H7 (cell line): ENCODE data around the gene TRIM9. TPM values are rescaled to one million over a fixed set of nuclear protein-coding genes. Genes with fewer than 3 reads are reported as not detected.
A peak's percentile ranks its signal among the peaks of the same experiment; 100 is the strongest.

Experiments
- DNase-seq: peaks from one replicate; pipeline ENCODE4 v3.0.0; 2012
- H3K27me3 ChIP-seq: 2 replicates; pipeline ENCODE4 v1.6.0; 2011; ENCODE audit warnings: mild to moderate bottlenecking, low read length; ENCODE audit not compliant: control insufficient read depth, insufficient read depth
- H3K36me3 ChIP-seq: replicated peaks from 2 replicates; pipeline ENCODE4 v1.5.1; 2011; ENCODE audit warnings: low read length; ENCODE audit not compliant: control insufficient read depth, insufficient read depth
- H3K4me3 ChIP-seq: 2 replicates; pipeline ENCODE4 v1.5.1; 2011; ENCODE audit warnings: low read depth, mild to moderate bottlenecking, control low read depth, low read length, moderate library complexity; ENCODE audit not compliant: insufficient read depth
- total RNA-seq: library from RNA; depleted of rRNA; stranded (reverse); fragments of >200 nt; shearing (Covaris generic); gene quantifications from 2 replicates; pipeline ENCODE4 v1.2.3, GENCODE V29; 2014

TRIM9 gene
- total RNA-seq, 1 experiment from 2014 or later: 0.73 TPM

- no peaks in the 10 kb centered on the region for H3K36me3 ChIP-seq
- H3K4me3 ChIP-seq: no peak overlapping the region
- no peaks in the 10 kb centered on the region for H3K27me3 ChIP-seq
- no peak for DNase-seq
These were observed 109.6 kb downstream of the TRIM9 start for GRCh38 chr14:50985124-50985858.

- Histone ChIP-seq H3K4me3 (no peak overlapping the region), H3K27me3 (no peaks in the 10 kb centered on the region), H3K36me3 (no peaks in the 10 kb centered on the region)
- no peak for DNase-seq
These were observed 110.7 kb downstream of the TRIM9 start for GRCh38 chr14:50984036-50984710.

- no peaks in the 10 kb centered on the region for H3K36me3 ChIP-seq
- H3K4me3 ChIP-seq: no peak overlapping the region
- DNase-seq: no peak
- no peaks in the 10 kb centered on the region for H3K27me3 ChIP-seq
These were observed 114.7 kb downstream of the TRIM9 start for GRCh38 chr14:50979941-50980850.

GRCh38 chr14:50978888-50979287 lies 116.0 kb downstream of the TRIM9 start:
- H3K4me3 ChIP-seq: no peak overlapping the region
- no peaks in the 10 kb centered on the region for H3K27me3 ChIP-seq
- no peak for DNase-seq
- H3K36me3 ChIP-seq: no peaks in the 10 kb centered on the region

GRCh38 chr14:50978529-50978871 lies 116.4 kb downstream of the TRIM9 start:
- DNase-seq: peak; percentile 13
- Histone ChIP-seq H3K4me3 (no peak overlapping the region), H3K36me3 (no peaks in the 10 kb centered on the region), H3K27me3 (no peaks in the 10 kb centered on the region)

GRCh38 chr14:50977863-50978528 lies 116.9 kb downstream of the TRIM9 start:
- DNase-seq: no peak
- no peaks in the 10 kb centered on the region for H3K27me3 ChIP-seq
- H3K36me3 ChIP-seq: no peaks in the 10 kb centered on the region
- H3K4me3 ChIP-seq: no peak overlapping the region

- H3K36me3 ChIP-seq: no peaks in the 10 kb centered on the region
- no peak for DNase-seq
- no peaks in the 10 kb centered on the region for H3K27me3 ChIP-seq
- H3K4me3 ChIP-seq: no peak overlapping the region
These were observed 120.8 kb downstream of the TRIM9 start for GRCh38 chr14:50974118-50974517.

GRCh38 chr14:50972734-50973133 lies 122.2 kb downstream of the TRIM9 start:
- DNase-seq: peak; percentile 46
- Histone ChIP-seq H3K36me3 (no peaks in the 10 kb centered on the region), H3K27me3 (no peaks in the 10 kb centered on the region), H3K4me3 (no peak overlapping the region)

- no peaks in the 10 kb centered on the region for H3K27me3 ChIP-seq
- no peak for DNase-seq
- H3K4me3 ChIP-seq: no peak overlapping the region
- H3K36me3 ChIP-seq: no peaks in the 10 kb centered on the region
These were observed 123.8 kb downstream of the TRIM9 start for GRCh38 chr14:50970886-50971781.

GRCh38 chr14:50967790-50968189 lies 127.1 kb downstream of the TRIM9 start:
- no peak for DNase-seq
- Histone ChIP-seq H3K36me3 (no peaks in the 10 kb centered on the region), H3K4me3 (no peak overlapping the region), H3K27me3 (no peaks in the 10 kb centered on the region)

- DNase-seq: no peak
- no peaks in the 10 kb centered on the region for H3K27me3 ChIP-seq
- H3K36me3 ChIP-seq: no peaks in the 10 kb centered on the region
- H3K4me3 ChIP-seq: no peak overlapping the region
These were observed 127.8 kb downstream of the TRIM9 start for GRCh38 chr14:50967103-50967502.

GRCh38 chr14:50964683-50965390 lies 130.1 kb downstream of the TRIM9 start:
- no peaks in the 10 kb centered on the region for H3K36me3 ChIP-seq
- no peaks in the 10 kb centered on the region for H3K27me3 ChIP-seq
- no peak for DNase-seq
- no peak overlapping the region for H3K4me3 ChIP-seq

GRCh38 chr14:50963919-50964318 lies 131.0 kb downstream of the TRIM9 start:
- Histone ChIP-seq H3K4me3 (no peak overlapping the region), H3K36me3 (no peaks in the 10 kb centered on the region), H3K27me3 (no peaks in the 10 kb centered on the region)
- DNase-seq: no peak
